HEK293 (cell line): Measurements from ENCODE around the gene FRYL.

ENCODE experiments used
- GLIS1 ChIP-seq: fragments of 450-650 bp; formaldehyde crosslinking; IDR thresholded peaks from 2 replicates; pipeline ENCODE4 v1.5.1; 2016; ENCODE audit warnings: missing biosample characterization, missing genetic modification characterization
- KLF7 ChIP-seq: fragments of 450-650 bp; formaldehyde crosslinking; IDR thresholded peaks from 2 replicates; pipeline ENCODE4 v1.5.1; 2016; ENCODE audit warnings: missing biosample characterization, missing genetic modification characterization, borderline replicate concordance
- MYNN ChIP-seq: fragments of 450-650 bp; formaldehyde crosslinking; IDR thresholded peaks from 2 replicates; pipeline ENCODE4 v1.5.1; 2016; ENCODE audit warnings: missing biosample characterization, missing genetic modification characterization, borderline replicate concordance
- SCRT2 ChIP-seq: fragments of 450-650 bp; formaldehyde crosslinking; IDR thresholded peaks from 2 replicates; pipeline ENCODE4 v1.5.1; 2016; ENCODE audit warnings: missing biosample characterization, missing genetic modification characterization
- TCF7L2 ChIP-seq: IDR thresholded peaks from 2 replicates; pipeline ENCODE4 v1.6.1; 2011; ENCODE audit warnings: low read depth, mild to moderate bottlenecking, inconsistent platforms, low read length, moderate library complexity, borderline replicate concordance
- YY1 ChIP-seq: fragments of 450-650 bp; formaldehyde crosslinking; IDR thresholded peaks from 2 replicates; pipeline ENCODE4 v1.5.1; 2018; ENCODE audit warnings: missing biosample characterization, missing genetic modification characterization
- ZIC2 ChIP-seq: fragments of 450-650 bp; formaldehyde crosslinking; IDR thresholded peaks from 2 replicates; pipeline ENCODE4 v1.5.1; 2016; ENCODE audit warnings: missing biosample characterization, missing genetic modification characterization
- ZNF248 ChIP-seq: fragments of 450-650 bp; formaldehyde crosslinking; IDR thresholded peaks from 2 replicates; pipeline ENCODE4 v1.5.1; 2017; ENCODE audit warnings: missing biosample characterization, missing genetic modification characterization
- ZNF670 ChIP-seq: fragments of 450-650 bp; formaldehyde crosslinking; IDR thresholded peaks from 2 replicates; pipeline ENCODE4 v1.5.1; 2016; ENCODE audit warnings: missing biosample characterization, missing genetic modification characterization, low read depth
- ZNF747 ChIP-seq: fragments of 450-650 bp; formaldehyde crosslinking; IDR thresholded peaks from 2 replicates; pipeline ENCODE4 v1.5.1; 2016; ENCODE audit warnings: missing biosample characterization, missing genetic modification characterization
- ZSCAN5A ChIP-seq: fragments of 450-650 bp; formaldehyde crosslinking; IDR thresholded peaks from 2 replicates; pipeline ENCODE4 v1.5.1; 2016; ENCODE audit warnings: missing biosample characterization, missing genetic modification characterization
- TF ChIP-seq, protein P1 (sequence below): fragments of 450-650 bp; formaldehyde crosslinking; IDR thresholded peaks from 2 replicates; pipeline ENCODE4 v1.5.1; 2016; ENCODE audit warnings: missing biosample characterization, missing genetic modification characterization
- TF ChIP-seq, protein P2 (sequence below): fragments of 450-650 bp; formaldehyde crosslinking; IDR thresholded peaks from 2 replicates; pipeline ENCODE4 v1.5.1; 2016; ENCODE audit warnings: missing biosample characterization, missing genetic modification characterization
- TF ChIP-seq, protein P3 (sequence below): fragments of 450-650 bp; formaldehyde crosslinking; IDR thresholded peaks from 2 replicates; pipeline ENCODE4 v1.5.1; 2017; ENCODE audit warnings: missing biosample characterization, missing genetic modification characterization

GRCh38 chr4:48688953-48689352 lies 91.1 kb downstream of the FRYL start:
- TF ChIP-seq ZSCAN5A (tag by site-specific recombination) (no peak), KLF7 (tag by site-specific recombination) (no peak), ZNF747 (tag by site-specific recombination) (no peak), GLIS1 (no peak), ZIC2 (tag by site-specific recombination) (no peak), TCF7L2 (no peak), MYNN (tag by site-specific recombination) (no peak), ZNF248 (no peak), ZNF670 (no peak), SCRT2 (tag by site-specific recombination) (no peak), YY1 (tag by site-specific recombination) (no peak)
- TF ChIP-seq, protein P1, sequence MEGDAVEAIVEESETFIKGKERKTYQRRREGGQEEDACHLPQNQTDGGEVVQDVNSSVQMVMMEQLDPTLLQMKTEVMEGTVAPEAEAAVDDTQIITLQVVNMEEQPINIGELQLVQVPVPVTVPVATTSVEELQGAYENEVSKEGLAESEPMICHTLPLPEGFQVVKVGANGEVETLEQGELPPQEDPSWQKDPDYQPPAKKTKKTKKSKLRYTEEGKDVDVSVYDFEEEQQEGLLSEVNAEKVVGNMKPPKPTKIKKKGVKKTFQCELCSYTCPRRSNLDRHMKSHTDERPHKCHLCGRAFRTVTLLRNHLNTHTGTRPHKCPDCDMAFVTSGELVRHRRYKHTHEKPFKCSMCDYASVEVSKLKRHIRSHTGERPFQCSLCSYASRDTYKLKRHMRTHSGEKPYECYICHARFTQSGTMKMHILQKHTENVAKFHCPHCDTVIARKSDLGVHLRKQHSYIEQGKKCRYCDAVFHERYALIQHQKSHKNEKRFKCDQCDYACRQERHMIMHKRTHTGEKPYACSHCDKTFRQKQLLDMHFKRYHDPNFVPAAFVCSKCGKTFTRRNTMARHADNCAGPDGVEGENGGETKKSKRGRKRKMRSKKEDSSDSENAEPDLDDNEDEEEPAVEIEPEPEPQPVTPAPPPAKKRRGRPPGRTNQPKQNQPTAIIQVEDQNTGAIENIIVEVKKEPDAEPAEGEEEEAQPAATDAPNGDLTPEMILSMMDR (tag by site-specific recombination): no peak
- TF ChIP-seq, protein P2, sequence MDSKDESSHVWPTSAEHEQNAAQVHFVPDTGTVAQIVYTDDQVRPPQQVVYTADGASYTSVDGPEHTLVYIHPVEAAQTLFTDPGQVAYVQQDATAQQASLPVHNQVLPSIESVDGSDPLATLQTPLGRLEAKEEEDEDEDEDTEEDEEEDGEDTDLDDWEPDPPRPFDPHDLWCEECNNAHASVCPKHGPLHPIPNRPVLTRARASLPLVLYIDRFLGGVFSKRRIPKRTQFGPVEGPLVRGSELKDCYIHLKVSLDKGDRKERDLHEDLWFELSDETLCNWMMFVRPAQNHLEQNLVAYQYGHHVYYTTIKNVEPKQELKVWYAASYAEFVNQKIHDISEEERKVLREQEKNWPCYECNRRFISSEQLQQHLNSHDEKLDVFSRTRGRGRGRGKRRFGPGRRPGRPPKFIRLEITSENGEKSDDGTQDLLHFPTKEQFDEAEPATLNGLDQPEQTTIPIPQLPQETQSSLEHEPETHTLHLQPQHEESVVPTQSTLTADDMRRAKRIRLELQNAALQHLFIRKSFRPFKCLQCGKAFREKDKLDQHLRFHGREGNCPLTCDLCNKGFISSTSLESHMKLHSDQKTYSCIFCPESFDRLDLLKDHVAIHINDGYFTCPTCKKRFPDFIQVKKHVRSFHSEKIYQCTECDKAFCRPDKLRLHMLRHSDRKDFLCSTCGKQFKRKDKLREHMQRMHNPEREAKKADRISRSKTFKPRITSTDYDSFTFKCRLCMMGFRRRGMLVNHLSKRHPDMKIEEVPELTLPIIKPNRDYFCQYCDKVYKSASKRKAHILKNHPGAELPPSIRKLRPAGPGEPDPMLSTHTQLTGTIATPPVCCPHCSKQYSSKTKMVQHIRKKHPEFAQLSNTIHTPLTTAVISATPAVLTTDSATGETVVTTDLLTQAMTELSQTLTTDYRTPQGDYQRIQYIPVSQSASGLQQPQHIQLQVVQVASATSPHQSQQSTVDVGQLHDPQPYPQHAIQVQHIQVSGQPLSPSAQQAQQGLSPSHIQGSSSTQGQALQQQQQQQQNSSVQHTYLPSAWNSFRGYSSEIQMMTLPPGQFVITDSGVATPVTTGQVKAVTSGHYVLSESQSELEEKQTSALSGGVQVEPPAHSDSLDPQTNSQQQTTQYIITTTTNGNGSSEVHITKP (tag by site-specific recombination): no peak
- TF ChIP-seq, protein P3, sequence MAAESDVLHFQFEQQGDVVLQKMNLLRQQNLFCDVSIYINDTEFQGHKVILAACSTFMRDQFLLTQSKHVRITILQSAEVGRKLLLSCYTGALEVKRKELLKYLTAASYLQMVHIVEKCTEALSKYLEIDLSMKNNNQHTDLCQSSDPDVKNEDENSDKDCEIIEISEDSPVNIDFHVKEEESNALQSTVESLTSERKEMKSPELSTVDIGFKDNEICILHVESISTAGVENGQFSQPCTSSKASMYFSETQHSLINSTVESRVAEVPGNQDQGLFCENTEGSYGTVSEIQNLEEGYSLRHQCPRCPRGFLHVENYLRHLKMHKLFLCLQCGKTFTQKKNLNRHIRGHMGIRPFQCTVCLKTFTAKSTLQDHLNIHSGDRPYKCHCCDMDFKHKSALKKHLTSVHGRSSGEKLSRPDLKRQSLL (tag by site-specific recombination): no peak
